Measurements from ENCODE around the gene PFDN2. TPM values are rescaled to one million over a fixed set of nuclear protein-coding genes. Genes with fewer than 3 reads are reported as not detected.
A peak's percentile ranks its signal among the peaks of the same experiment; 100 is the strongest.

The PFDN2 gene
- total RNA-seq, 2 experiments from 2014 or later = 52.7 to 95.3 TPM

DNA sequence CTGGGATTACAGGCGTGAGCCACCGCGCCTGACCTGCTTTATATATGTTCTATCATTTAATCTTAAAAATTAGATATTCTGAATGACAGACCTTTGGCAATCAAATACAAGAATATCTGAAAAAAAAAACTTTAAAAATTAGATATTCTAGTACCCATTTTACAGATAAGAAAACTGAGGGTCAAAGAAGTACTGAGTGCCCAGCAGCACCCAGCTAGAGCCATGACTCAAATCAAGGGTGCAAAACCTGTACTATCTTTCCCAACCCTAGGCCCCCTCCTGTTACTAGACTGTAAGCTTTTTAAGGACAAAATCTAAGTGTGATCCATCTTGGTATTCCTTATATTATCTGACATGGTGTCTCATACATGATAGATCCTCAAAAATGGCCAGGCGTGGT is 56.4 kb downstream of the PFDN2 start:
- POLR2A ChIA-PET = interaction anchor here (0.6 to 2.4 kb wide), 2 partner anchors 15 to 122 kb away, joined by 3 to 9 read pairs; partner anchors contain the start of gene USF1
- CTCF ChIA-PET (ENCODE audit: unreplicated experiment) = interaction anchor here (1.5 kb wide), 1 partner anchor 14 kb away, joined by 3 read pairs; no protein-coding TSS in a partner anchor
- peaks cover 35% of the 10 kb centered on the region for H3K79me2 ChIP-seq (ENCODE audit: insufficient read depth, low read depth, low read length)
- intact Hi-C loops (cut with micrococcal nuclease; ENCODE audit: unreplicated experiment) = no loop called here
- peaks cover 70% of the 10 kb centered on the region for H3K36me3 ChIP-seq (ENCODE audit: insufficient read depth, low read length)
- TF ChIP-seq EZH2phosphoT487 (IDR thresholded peaks at IDR 0.05; ENCODE audit: borderline replicate concordance, low read depth, low read length) = no peak
- TF ChIP-seq, protein P1, sequence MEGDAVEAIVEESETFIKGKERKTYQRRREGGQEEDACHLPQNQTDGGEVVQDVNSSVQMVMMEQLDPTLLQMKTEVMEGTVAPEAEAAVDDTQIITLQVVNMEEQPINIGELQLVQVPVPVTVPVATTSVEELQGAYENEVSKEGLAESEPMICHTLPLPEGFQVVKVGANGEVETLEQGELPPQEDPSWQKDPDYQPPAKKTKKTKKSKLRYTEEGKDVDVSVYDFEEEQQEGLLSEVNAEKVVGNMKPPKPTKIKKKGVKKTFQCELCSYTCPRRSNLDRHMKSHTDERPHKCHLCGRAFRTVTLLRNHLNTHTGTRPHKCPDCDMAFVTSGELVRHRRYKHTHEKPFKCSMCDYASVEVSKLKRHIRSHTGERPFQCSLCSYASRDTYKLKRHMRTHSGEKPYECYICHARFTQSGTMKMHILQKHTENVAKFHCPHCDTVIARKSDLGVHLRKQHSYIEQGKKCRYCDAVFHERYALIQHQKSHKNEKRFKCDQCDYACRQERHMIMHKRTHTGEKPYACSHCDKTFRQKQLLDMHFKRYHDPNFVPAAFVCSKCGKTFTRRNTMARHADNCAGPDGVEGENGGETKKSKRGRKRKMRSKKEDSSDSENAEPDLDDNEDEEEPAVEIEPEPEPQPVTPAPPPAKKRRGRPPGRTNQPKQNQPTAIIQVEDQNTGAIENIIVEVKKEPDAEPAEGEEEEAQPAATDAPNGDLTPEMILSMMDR (conservative IDR thresholded peaks at IDR 0.05; ENCODE audit: low read length) = no peak
- no peak for DNase-seq (ENCODE audit: low spot score)
- H3K9me2 ChIP-seq (ENCODE audit: insufficient read depth, low read length) = no peaks in the 10 kb centered on the region
- no peaks in the 10 kb centered on the region for H3K9me3 ChIP-seq (ENCODE audit: low read length)
- H3K4me1 ChIP-seq (ENCODE audit: insufficient read depth, low read length, poor library complexity, severe bottlenecking) = no peaks in the 10 kb centered on the region
- H3K27ac ChIP-seq (ENCODE audit: low read depth, low read length, poor library complexity, severe bottlenecking) = no peak overlapping the region
- H3K4me2 ChIP-seq (ENCODE audit: low read length) = no peak overlapping the region
- no peak overlapping the region for H2AFZ ChIP-seq (ENCODE audit: low read length)
- no peaks in the 10 kb centered on the region; the same call in 1 of the 2 replicates for H4K20me1 ChIP-seq (ENCODE audit: insufficient read depth, low read length)
- H3K4me3 ChIP-seq (ENCODE audit: low read depth, low read length, poor library complexity, severe bottlenecking) = no peak overlapping the region
- BruUV-seq (replicated peaks) = no TSS peak

DNA sequence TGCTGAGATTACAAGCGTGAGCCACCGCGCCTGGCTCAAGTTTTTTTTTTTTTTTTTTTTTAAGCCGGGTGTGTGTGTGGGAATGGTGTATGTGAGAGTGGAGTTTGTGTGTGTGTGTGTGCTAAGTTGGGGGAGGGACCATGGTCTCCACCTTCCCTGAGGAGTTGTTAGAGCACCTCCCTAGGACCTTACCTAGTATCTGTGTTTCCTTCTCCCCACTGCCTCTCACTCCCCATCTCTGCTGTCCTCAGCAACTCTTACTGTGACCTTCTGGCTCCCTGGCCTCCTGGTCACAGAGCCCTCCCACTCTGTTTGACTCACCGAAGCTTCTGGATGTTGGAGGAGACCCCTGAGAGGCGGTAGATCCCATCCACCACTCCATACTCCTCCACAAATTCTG is 58.5 kb downstream of the PFDN2 start:
- no TSS peak for BruUV-seq (replicated peaks)
- Histone ChIP-seq H3K4me2 (ENCODE audit: low read length) (no peak overlapping the region), H3K4me3 (ENCODE audit: low read depth, low read length, poor library complexity, severe bottlenecking) (no peak overlapping the region), H3K36me3 (ENCODE audit: insufficient read depth, low read length) (peaks cover 74% of the 10 kb centered on the region), H3K4me1 (ENCODE audit: insufficient read depth, low read length, poor library complexity, severe bottlenecking) (no peaks in the 10 kb centered on the region), H2AFZ (ENCODE audit: low read length) (no peak overlapping the region), H3K9me2 (ENCODE audit: insufficient read depth, low read length) (no peaks in the 10 kb centered on the region), H3K27ac (ENCODE audit: low read depth, low read length, poor library complexity, severe bottlenecking) (no peak overlapping the region), H3K9me3 (ENCODE audit: low read length) (no peaks in the 10 kb centered on the region), H3K79me2 (ENCODE audit: insufficient read depth, low read depth, low read length) (peaks cover 25% of the 10 kb centered on the region), H4K20me1 (ENCODE audit: insufficient read depth, low read length) (no peaks in the 10 kb centered on the region; the same call in 1 of the 2 replicates)
- no peak for DNase-seq (ENCODE audit: low spot score)
- CTCF ChIA-PET (ENCODE audit: unreplicated experiment) = interaction anchor here (0.9 kb wide), 1 partner anchor 9 kb away, joined by 4 read pairs; no protein-coding TSS in a partner anchor
- TF ChIP-seq, protein P1 (conservative IDR thresholded peaks at IDR 0.05; ENCODE audit: low read length) = no peak
- no peak for TF ChIP-seq EZH2phosphoT487 (IDR thresholded peaks at IDR 0.05; ENCODE audit: borderline replicate concordance, low read depth, low read length)
- intact Hi-C loops (cut with micrococcal nuclease; ENCODE audit: unreplicated experiment) = no loop called here
- POLR2A ChIA-PET = interaction anchor here (1.8 to 2.4 kb wide), 2 partner anchors 9 to 13 kb away, joined by 9 read pairs; partner anchors contain the start of gene USF1

DNA sequence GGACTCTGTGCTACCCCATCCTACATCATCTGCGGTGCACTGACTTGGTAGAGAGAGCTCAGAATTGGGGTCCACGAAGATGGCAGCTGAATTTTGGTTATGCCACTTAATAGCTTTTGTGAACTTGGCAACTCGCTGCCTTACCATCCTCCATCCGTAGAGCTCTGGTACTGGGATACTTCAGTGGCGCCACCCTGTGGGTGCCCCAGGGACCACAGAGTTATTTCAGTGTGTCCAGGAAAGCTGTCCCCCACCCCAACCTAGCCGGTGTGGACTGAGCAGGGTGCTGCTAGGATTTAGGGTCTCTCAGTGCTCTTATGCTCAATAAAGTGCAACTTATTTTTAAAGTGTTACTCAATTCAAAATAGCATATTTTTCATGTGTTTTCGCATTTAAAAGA is 63.0 kb downstream of the PFDN2 start:
- H3K27ac ChIP-seq (ENCODE audit: low read depth, low read length, poor library complexity, severe bottlenecking) = no peak overlapping the region
- CTCF ChIA-PET (ENCODE audit: unreplicated experiment) = interaction anchor here (0.7 to 1.3 kb wide), 4 partner anchors 9 to 57 kb away, joined by 3 to 4 read pairs (median 4); partner anchors contain the start of genes ARHGAP30 and USF1
- POLR2A ChIA-PET = interaction anchor here (1.4 kb wide), 1 partner anchor 15 kb away, joined by 4 read pairs; the partner anchor contains the start of gene ARHGAP30

More for the DNA sequence above, 63.0 kb downstream of the PFDN2 start:
- Histone ChIP-seq H3K4me3 (ENCODE audit: low read depth, low read length, poor library complexity, severe bottlenecking) (no peak overlapping the region), H3K4me2 (ENCODE audit: low read length) (no peak overlapping the region), H3K9me3 (ENCODE audit: low read length) (no peaks in the 10 kb centered on the region), H3K36me3 (ENCODE audit: insufficient read depth, low read length) (peaks cover 94% of the 10 kb centered on the region), H2AFZ (ENCODE audit: low read length) (no peak overlapping the region), H3K9me2 (ENCODE audit: insufficient read depth, low read length) (no peaks in the 10 kb centered on the region), H3K79me2 (ENCODE audit: insufficient read depth, low read depth, low read length) (peaks cover 4% of the 10 kb centered on the region; the same call in 1 of the 2 replicates), H3K4me1 (ENCODE audit: insufficient read depth, low read length, poor library complexity, severe bottlenecking) (no peaks in the 10 kb centered on the region), H4K20me1 (ENCODE audit: insufficient read depth, low read length) (no peaks in the 10 kb centered on the region)
- no peak for DNase-seq (ENCODE audit: low spot score)
- no TSS peak for BruUV-seq (replicated peaks)
- TF ChIP-seq, protein P1 (conservative IDR thresholded peaks at IDR 0.05; ENCODE audit: low read length) = peak; percentile 80
- TF ChIP-seq EZH2phosphoT487 (IDR thresholded peaks at IDR 0.05; ENCODE audit: borderline replicate concordance, low read depth, low read length) = no peak
- intact Hi-C loops (cut with micrococcal nuclease; ENCODE audit: unreplicated experiment) = no loop called here

Measured in OCI-LY7 (cell line).